Lower lobe of right lung (tissue), 2 donors: ENCODE results near the gene NOS1AP. TPM values are rescaled to one million over a fixed set of nuclear protein-coding genes. Genes with fewer than 3 reads are reported as not detected.

Experiments used
- ATAC-seq, 2 donors: fragments of 200-7000 bp; cut with Tn5 transposase; one replicate each; pipeline ENCODE4 v1.9.1; 2020 to 2022; ENCODE audit warnings: mild to moderate bottlenecking in 2 of 2, moderate library complexity in 2 of 2
- DNase-seq: peaks from one replicate; pipeline ENCODE4 v3.0.0-alpha.2; 2020
- H3K27ac ChIP-seq: fragments of 200-600 bp; one replicate; pipeline ENCODE4 v1.8.0; 2022
- H3K27me3 ChIP-seq: fragments of 200-600 bp; one replicate; pipeline ENCODE4 v1.8.0; 2022; ENCODE audit warnings: low read depth
- H3K36me3 ChIP-seq: fragments of 200-600 bp; one replicate; pipeline ENCODE4 v1.8.0; 2022; ENCODE audit warnings: mild to moderate bottlenecking
- H3K4me1 ChIP-seq: fragments of 200-600 bp; one replicate; pipeline ENCODE4 v1.8.0; 2022
- H3K4me3 ChIP-seq: fragments of 200-600 bp; one replicate; pipeline ENCODE4 v1.8.0; 2022; ENCODE audit warnings: mild to moderate bottlenecking
- H3K9me3 ChIP-seq: fragments of 200-600 bp; one replicate; pipeline ENCODE4 v1.8.0; 2022
- CTCF ChIP-seq: fragments of 200-600 bp; IDR thresholded peaks from one replicate; pipeline ENCODE4 v1.8.0; 2022; ENCODE audit warnings: antibody characterized with exemption, mild to moderate bottlenecking
- intact Hi-C: fragments of 100-400 bp; cut with DNase I; formaldehyde crosslinking; loops from one replicate; pipeline ENCODE4 v1.11.0; 2022
- total RNA-seq: library from RNA; stranded (reverse); fragmentation: NEBNext Ultra II Directional; extraction: Animal tissue kit (Norgen Biotek cat#: 25700); gene quantifications from one replicate; pipeline ENCODE4 v1.2.1, GENCODE V29; 2021
- donor health status: DM: no; HTN: yes; CAD: no; lungs with severe emphysema.

The NOS1AP gene
- total RNA-seq, 1 donor from 2014 or later, result 3.6 TPM

GRCh38 chr1:162389971-162390370 lies 320.5 kb downstream of the NOS1AP start:
- TF ChIP-seq CTCF, result no peak
- ATAC-seq (no peak), DNase-seq (no peak)

GRCh38 chr1:162390396-162391185 lies 321.1 kb downstream of the NOS1AP start:
- Histone ChIP-seq H3K27me3 (no peaks in the 10 kb centered on the region), H3K9me3 (no peaks in the 10 kb centered on the region), H3K4me1 (no peaks in the 10 kb centered on the region), H3K27ac (no peak overlapping the region), H3K4me3 (no peak overlapping the region), H3K36me3 (no peaks in the 10 kb centered on the region)
- TF ChIP-seq CTCF, result no peak
- DNase-seq, result no peak
- no peak for ATAC-seq
- intact Hi-C loops, result no loop called here

More at GRCh38 chr1:162389971-162390370, 320.5 kb downstream of the NOS1AP start:
- no peaks in the 10 kb centered on the region for H3K9me3 ChIP-seq
- H3K27me3 ChIP-seq, result no peaks in the 10 kb centered on the region
- H3K4me3 ChIP-seq, result no peak overlapping the region
- no peaks in the 10 kb centered on the region for H3K4me1 ChIP-seq
- intact Hi-C loops, result no loop called here
- H3K36me3 ChIP-seq, result no peaks in the 10 kb centered on the region
- no peak overlapping the region for H3K27ac ChIP-seq

- no peak for DNase-seq
- peak; percentile 71 for TF ChIP-seq CTCF
- no peaks in the 10 kb centered on the region for H3K36me3 ChIP-seq
- H3K9me3 ChIP-seq, result no peaks in the 10 kb centered on the region
- no peaks in the 10 kb centered on the region for H3K4me1 ChIP-seq
- ATAC-seq, result peak; percentile 90
- intact Hi-C loops, result no loop called here
- no peak overlapping the region for H3K4me3 ChIP-seq
- no peak overlapping the region for H3K27ac ChIP-seq
- H3K27me3 ChIP-seq, result no peaks in the 10 kb centered on the region
Observed at GRCh38 chr1:162391790-162392563, 322.5 kb downstream of the NOS1AP start.

GRCh38 chr1:162396201-162396906 lies 326.9 kb downstream of the NOS1AP start:
- Histone ChIP-seq H3K4me1 (no peaks in the 10 kb centered on the region), H3K27ac (no peak overlapping the region), H3K4me3 (no peak overlapping the region), H3K27me3 (no peaks in the 10 kb centered on the region), H3K9me3 (no peaks in the 10 kb centered on the region), H3K36me3 (no peaks in the 10 kb centered on the region)
- TF ChIP-seq CTCF, result no peak
- no peak for DNase-seq
- intact Hi-C loops, result no loop called here
- ATAC-seq, result no peak

GRCh38 chr1:162397039-162397448 lies 327.6 kb downstream of the NOS1AP start:
- no peaks in the 10 kb centered on the region for H3K9me3 ChIP-seq
- intact Hi-C loops, result no loop called here
- no peaks in the 10 kb centered on the region for H3K27me3 ChIP-seq
- ATAC-seq (no peak), DNase-seq (no peak)
- TF ChIP-seq CTCF, result no peak
- no peak overlapping the region for H3K27ac ChIP-seq
- H3K4me1 ChIP-seq, result no peaks in the 10 kb centered on the region
- H3K36me3 ChIP-seq, result no peaks in the 10 kb centered on the region
- H3K4me3 ChIP-seq, result no peak overlapping the region
